HUDEP-2 (cell line): Measurements from ENCODE around the gene HTT.
"Not testable (repeated sequence)": the region's sequence is repeated elsewhere in the genome, so short reads cannot be mapped to it uniquely, and the experiment has no call there.

Experiments
- DNase-seq, 76 experiments: peaks; one replicate each; lab custom pipeline; 2025; ENCODE audit not compliant: unreplicated experiment in 76 of 76; lab: John Stamatoyannopoulos, UW

HTT gene

GRCh38 chr4:3075652-3075981 is 1.1 kb downstream of the HTT start:
- no peak for DNase-seq

GRCh38 chr4:3077796-3078195 is 3.3 kb downstream of the HTT start:
- no peak for DNase-seq

GRCh38 chr4:3079694-3080123 is 5.2 kb downstream of the HTT start:
- peak in 71 of 76 experiments; percentile 18 to 86 (median 58) for DNase-seq

- peak in 34 of 76 experiments; percentile 1 to 63 (median 24) for DNase-seq
Measured at GRCh38 chr4:3082925-3083515, 8.5 kb downstream of the HTT start.

GRCh38 chr4:3083732-3084131 is 9.3 kb downstream of the HTT start:
- DNase-seq: no peak

GRCh38 chr4:3085948-3086670 is 11.6 kb downstream of the HTT start:
- DNase-seq: no peak

- DNase-seq: no peak
Measured at GRCh38 chr4:3087115-3087797, 12.8 kb downstream of the HTT start.

- no peak for DNase-seq
Measured at GRCh38 chr4:3091464-3091863, 17.0 kb downstream of the HTT start.

GRCh38 chr4:3094701-3095100 is 20.2 kb downstream of the HTT start:
- not testable (repeated sequence) for DNase-seq

GRCh38 chr4:3096202-3096601 is 21.7 kb downstream of the HTT start:
- DNase-seq: peak in 1 of 76 experiments; percentile 6

GRCh38 chr4:3098346-3098745 is 23.9 kb downstream of the HTT start:
- DNase-seq: no peak

GRCh38 chr4:3106339-3107186 is 32.1 kb downstream of the HTT start:
- DNase-seq: peak in 71 of 76 experiments; percentile 18 to 88 (median 68)

GRCh38 chr4:3107271-3107670 is 32.8 kb downstream of the HTT start:
- no peak for DNase-seq

GRCh38 chr4:3107691-3108121 is 33.2 kb downstream of the HTT start:
- no peak for DNase-seq

- no peak for DNase-seq
Measured at GRCh38 chr4:3108211-3108610, 33.7 kb downstream of the HTT start.

GRCh38 chr4:3111461-3111860 is 37.0 kb downstream of the HTT start:
- DNase-seq: no peak

- DNase-seq: no peak
Measured at GRCh38 chr4:3112201-3112600, 37.7 kb downstream of the HTT start.

- DNase-seq: no peak
Measured at GRCh38 chr4:3112609-3113469, 38.4 kb downstream of the HTT start.

- no peak for DNase-seq
Measured at GRCh38 chr4:3114377-3114776, 39.9 kb downstream of the HTT start.

GRCh38 chr4:3115637-3116270 is 41.3 kb downstream of the HTT start:
- no peak for DNase-seq
